CD8-positive, alpha-beta memory T cell (primary cell): Measurements from ENCODE around the gene CIPC. TPM values are rescaled to one million over a fixed set of nuclear protein-coding genes. Genes with fewer than 3 reads are reported as not detected.

Experiments used
- CTCF ChIA-PET: fragments of 350-600 bp; sonication (Branson Sonifier 250); formaldehyde crosslinking; loops from one replicate; lab custom pipeline; 2021; ENCODE audit warnings: antibody characterized with exemption; lab: Charles Lee
- POLR2A ChIA-PET: fragments of 350-600 bp; sonication (Branson Sonifier 250); formaldehyde crosslinking; loops from one replicate; lab custom pipeline; 2021; ENCODE audit warnings: antibody characterized with exemption; lab: Charles Lee
- DNase-seq, 5 donors: peaks; one replicate each; pipeline versions ENCODE4 v3.0.0 to v3.0.0-alpha.2; 2020 to 2022; ENCODE audit warnings: mixed read lengths in 1 of 5
- H3K27ac ChIP-seq: one replicate; pipeline ENCODE4 v1.7.0; 2013; ENCODE audit warnings: low read depth, mild to moderate bottlenecking, low read length, moderate library complexity
- H3K27me3 ChIP-seq: 2 replicates; pipeline ENCODE4 v1.7.0; 2013; ENCODE audit warnings: low read length, mild to moderate bottlenecking; ENCODE audit not compliant: insufficient read depth, poor library complexity, severe bottlenecking
- H3K36me3 ChIP-seq: 2 replicates; pipeline ENCODE4 v1.7.0; 2013; ENCODE audit warnings: mild to moderate bottlenecking, low read length, moderate library complexity; ENCODE audit not compliant: insufficient read depth
- H3K4me1 ChIP-seq: 2 replicates; pipeline ENCODE4 v1.7.0; 2013; ENCODE audit warnings: mild to moderate bottlenecking, low read length, moderate library complexity; ENCODE audit not compliant: insufficient read depth
- H3K4me3 ChIP-seq: 2 replicates; pipeline ENCODE4 v1.7.0; 2013; ENCODE audit warnings: mild to moderate bottlenecking, low read length
- H3K9me3 ChIP-seq: 2 replicates; pipeline ENCODE4 v1.7.0; 2013; ENCODE audit warnings: mild to moderate bottlenecking, low read length
- H3K27ac Mint-ChIP-seq, 8 donors: one replicate each; pipeline ENCODE4 v1.8.0; 2020 to 2021; ENCODE audit warnings: mixed read lengths in 8 of 8, mild to moderate bottlenecking in 6 of 8, inconsistent platforms in 3 of 8, moderate library complexity in 3 of 8
- H3K27me3 Mint-ChIP-seq, 2 donors: one replicate each; pipeline ENCODE4 v1.8.0; 2020 to 2021; ENCODE audit warnings: mixed read lengths in 2 of 2, mild to moderate bottlenecking in 1 of 2, moderate library complexity in 1 of 2
- H3K36me3 Mint-ChIP-seq, 3 donors: one replicate each; pipeline ENCODE4 v1.8.0; 2020 to 2021; ENCODE audit warnings: mixed read lengths in 3 of 3, inconsistent platforms in 1 of 3, mild to moderate bottlenecking in 1 of 3
- H3K4me1 Mint-ChIP-seq, 3 donors: one replicate each; pipeline ENCODE4 v1.8.0; 2020 to 2021; ENCODE audit warnings: mixed read lengths in 3 of 3, inconsistent platforms in 1 of 3, mild to moderate bottlenecking in 1 of 3
- H3K4me3 Mint-ChIP-seq, 7 donors: one replicate each; pipeline ENCODE4 v1.8.0; 2020 to 2021; ENCODE audit warnings: mixed read lengths in 7 of 7, mild to moderate bottlenecking in 6 of 7, moderate library complexity in 4 of 7, inconsistent platforms in 2 of 7
- H3K9me3 Mint-ChIP-seq, 5 donors: one replicate each; pipeline ENCODE4 v1.8.0; 2020 to 2022; ENCODE audit warnings: mixed read lengths in 5 of 5, mild to moderate bottlenecking in 3 of 5, moderate library complexity in 2 of 5, inconsistent platforms in 1 of 5
- polyA plus RNA-seq: library from polyadenylated mRNA; unstranded; fragments of 300-500 nt; fragmentation: Illumina TruSeq; gene quantifications from one replicate; pipeline ENCODE4 v1.2.3, GENCODE V29; 2021
- total RNA-seq, 2 experiments: library from RNA; stranded (reverse); gene quantifications; one replicate each; pipeline ENCODE4 v1.2.3, GENCODE V29; 2021

CIPC gene
- total and polyA plus RNA-seq, 3 experiments from 2014 or later = 6.2 to 12.7 (median 10.5) TPM

GRCh38 chr14:77097006-77097699, 905 bp upstream of the CIPC start:
- peak in 1 of 5 donors; percentile 9 for DNase-seq
- Mint-ChIP-seq H3K4me3 (peak overlapping the region; percentile 88 to 100 (median 92)), H3K36me3 (peaks cover 0 to 10% (median 0%) of the 10 kb centered on the region in 3 donors), H3K9me3 (no peaks in the 10 kb centered on the region), H3K27me3 (no peaks in the 10 kb centered on the region), H3K27ac (peak overlapping the region; percentile 58 to 98 (median 96)), H3K4me1 (peaks cover 26 to 54% (median 46%) of the 10 kb centered on the region in 3 donors)
- Histone ChIP-seq H3K36me3 (no peaks in the 10 kb centered on the region), H3K4me1 (peaks cover 20% of the 10 kb centered on the region), H3K27me3 (no peaks in the 10 kb centered on the region), H3K9me3 (no peaks in the 10 kb centered on the region), H3K4me3 (peak overlapping the region; percentile 57), H3K27ac (peak overlapping the region; percentile 97)
- ChIA-PET CTCF (interaction anchor here (0.9 to 3.2 kb wide), 10 partner anchors 12 to 221 kb away, joined by 3 to 12 read pairs (median 5); no protein-coding TSS in a partner anchor), POLR2A (interaction anchor here (0.6 kb wide), 1 partner anchor 67 kb away, joined by 4 read pairs; no protein-coding TSS in a partner anchor)

GRCh38 chr14:77098529-77099353, 683 bp downstream of the CIPC start:
- Histone ChIP-seq H3K4me1 (peaks cover 20% of the 10 kb centered on the region), H3K36me3 (no peaks in the 10 kb centered on the region), H3K27me3 (no peaks in the 10 kb centered on the region), H3K4me3 (peak overlapping the region; percentile 76), H3K27ac (peak overlapping the region; percentile 97), H3K9me3 (no peaks in the 10 kb centered on the region)
- peak overlapping the region; percentile 91 to 100 (median 97) for H3K27ac Mint-ChIP-seq
- ChIA-PET CTCF (interaction anchor here (1.0 to 3.6 kb wide), 5 partner anchors 10 to 226 kb away, joined by 3 to 16 read pairs (median 7); no protein-coding TSS in a partner anchor), POLR2A (interaction anchor here (0.7 to 2.5 kb wide), 6 partner anchors 22 to 223 kb away, joined by 3 to 13 read pairs (median 6); partner anchors contain the start of gene GSTZ1)
- H3K4me1 Mint-ChIP-seq = peaks cover 26 to 66% (median 49%) of the 10 kb centered on the region in 3 donors
- peak overlapping the region; percentile 88 to 100 (median 92) for H3K4me3 Mint-ChIP-seq
- no peaks in the 10 kb centered on the region for H3K9me3 Mint-ChIP-seq
- H3K36me3 Mint-ChIP-seq = peaks cover 0 to 12% (median 0%) of the 10 kb centered on the region in 3 donors
- H3K27me3 Mint-ChIP-seq = no peaks in the 10 kb centered on the region
- DNase-seq = peak in 3 of 5 donors; percentile 13 to 62 (median 29)

- no peaks in the 10 kb centered on the region for H3K9me3 Mint-ChIP-seq
- peak overlapping the region; percentile 58 to 98 (median 95) for H3K27ac Mint-ChIP-seq
- peak overlapping the region; percentile 88 to 100 (median 92) for H3K4me3 Mint-ChIP-seq
- H3K27ac ChIP-seq = no peak overlapping the region
- H3K4me1 ChIP-seq = peaks cover 20% of the 10 kb centered on the region
- no peaks in the 10 kb centered on the region for H3K36me3 ChIP-seq
- H3K27me3 Mint-ChIP-seq = no peaks in the 10 kb centered on the region
- no peaks in the 10 kb centered on the region for H3K9me3 ChIP-seq
- no peak for DNase-seq
- H3K4me3 ChIP-seq = no peak overlapping the region
- H3K36me3 Mint-ChIP-seq = peaks cover 0 to 16% (median 3%) of the 10 kb centered on the region in 3 donors
- POLR2A ChIA-PET = interaction anchor here (0.6 to 2.5 kb wide), 6 partner anchors 21 to 222 kb away, joined by 3 to 13 read pairs (median 6); partner anchors contain the start of gene GSTZ1
- peaks cover 26 to 64% (median 47%) of the 10 kb centered on the region in 3 donors for H3K4me1 Mint-ChIP-seq
- no peaks in the 10 kb centered on the region for H3K27me3 ChIP-seq
- CTCF ChIA-PET = interaction anchor here (1.0 to 3.6 kb wide), 6 partner anchors 9 to 227 kb away, joined by 4 to 16 read pairs (median 6); no protein-coding TSS in a partner anchor
Observed at GRCh38 chr14:77099425-77100167, 1.5 kb downstream of the CIPC start.

GRCh38 chr14:77100961-77101360, 2.9 kb downstream of the CIPC start:
- Mint-ChIP-seq H3K9me3 (no peaks in the 10 kb centered on the region), H3K27ac (peak overlapping the region in 2 of 8 donors; percentile 19 to 41), H3K4me3 (peak overlapping the region in 3 of 7 donors; percentile 3 to 74 (median 27)), H3K4me1 (peaks cover 23 to 58% (median 42%) of the 10 kb centered on the region in 3 donors), H3K27me3 (no peaks in the 10 kb centered on the region), H3K36me3 (peaks cover 0 to 20% (median 3%) of the 10 kb centered on the region in 3 donors)
- Histone ChIP-seq H3K27ac (no peak overlapping the region), H3K27me3 (no peaks in the 10 kb centered on the region), H3K36me3 (no peaks in the 10 kb centered on the region), H3K4me1 (peaks cover 20% of the 10 kb centered on the region), H3K4me3 (no peak overlapping the region), H3K9me3 (no peaks in the 10 kb centered on the region)
- ChIA-PET POLR2A (interaction anchor here (0.7 kb wide), 2 partner anchors 52 to 56 kb away, joined by 4 read pairs; no protein-coding TSS in a partner anchor), CTCF (interaction anchor here (1.5 to 3.6 kb wide), 3 partner anchors 8 to 16 kb away, joined by 4 to 14 read pairs (median 6); no protein-coding TSS in a partner anchor)
- no peak for DNase-seq

- no peaks in the 10 kb centered on the region for H3K9me3 Mint-ChIP-seq
- H3K36me3 ChIP-seq = no peaks in the 10 kb centered on the region
- H3K27me3 ChIP-seq = no peaks in the 10 kb centered on the region
- no peaks in the 10 kb centered on the region for H3K27me3 Mint-ChIP-seq
- CTCF ChIA-PET = interaction anchor here (0.9 to 1.0 kb wide), 2 partner anchors 19 to 22 kb away, joined by 3 read pairs; no protein-coding TSS in a partner anchor
- POLR2A ChIA-PET = no interaction called here
- DNase-seq = no peak
- H3K4me3 Mint-ChIP-seq = no peak overlapping the region
- no peaks in the 10 kb centered on the region for H3K9me3 ChIP-seq
- H3K27ac ChIP-seq = no peak overlapping the region
- peaks cover 13% of the 10 kb centered on the region for H3K4me1 ChIP-seq
- H3K36me3 Mint-ChIP-seq = peaks cover 0 to 32% (median 6%) of the 10 kb centered on the region in 3 donors
- peaks cover 14 to 46% (median 32%) of the 10 kb centered on the region in 3 donors for H3K4me1 Mint-ChIP-seq
- H3K4me3 ChIP-seq = no peak overlapping the region
- peak overlapping the region in 3 of 8 donors; percentile 31 to 79 (median 32) for H3K27ac Mint-ChIP-seq
Observed at GRCh38 chr14:77102154-77102553, 4.1 kb downstream of the CIPC start.

GRCh38 chr14:77103475-77103874, 5.4 kb downstream of the CIPC start:
- Mint-ChIP-seq H3K27me3 (no peaks in the 10 kb centered on the region), H3K4me3 (peak overlapping the region in 1 of 7 donors; percentile 50), H3K36me3 (peaks cover 0 to 32% (median 8%) of the 10 kb centered on the region in 3 donors), H3K4me1 (peaks cover 12 to 34% (median 27%) of the 10 kb centered on the region in 3 donors), H3K9me3 (no peaks in the 10 kb centered on the region), H3K27ac (no peak overlapping the region)
- Histone ChIP-seq H3K27me3 (no peaks in the 10 kb centered on the region), H3K4me1 (peaks cover 11% of the 10 kb centered on the region), H3K36me3 (no peaks in the 10 kb centered on the region), H3K4me3 (no peak overlapping the region), H3K9me3 (no peaks in the 10 kb centered on the region), H3K27ac (no peak overlapping the region)
- ChIA-PET CTCF (no interaction called here), POLR2A (no interaction called here)
- DNase-seq = no peak

- no peaks in the 10 kb centered on the region for H3K27me3 ChIP-seq
- no peak overlapping the region for H3K27ac ChIP-seq
- Mint-ChIP-seq H3K27me3 (no peaks in the 10 kb centered on the region), H3K27ac (no peak overlapping the region), H3K36me3 (peaks cover 0 to 37% (median 8%) of the 10 kb centered on the region in 3 donors), H3K4me3 (no peak overlapping the region), H3K9me3 (no peaks in the 10 kb centered on the region), H3K4me1 (peaks cover 9 to 29% (median 22%) of the 10 kb centered on the region in 3 donors)
- H3K4me3 ChIP-seq = no peak overlapping the region
- ChIA-PET POLR2A (no interaction called here), CTCF (no interaction called here)
- peaks cover 8% of the 10 kb centered on the region for H3K4me1 ChIP-seq
- H3K9me3 ChIP-seq = no peaks in the 10 kb centered on the region
- H3K36me3 ChIP-seq = no peaks in the 10 kb centered on the region
- DNase-seq = no peak
Observed at GRCh38 chr14:77103951-77104350, 5.9 kb downstream of the CIPC start.
